GM23338 (cell line): Measurements from ENCODE around the gene KNG1. TPM values are rescaled to one million over a fixed set of nuclear protein-coding genes. Genes with fewer than 3 reads are reported as not detected.

Experiments used
- ATAC-seq: fragments of 200-7000 bp; cut with Tn5 transposase; 3 replicates; pipeline ENCODE4 v1.9.1; 2020
- DNase-seq: peaks from one replicate; pipeline ENCODE4 v3.0.0-alpha.2; 2015; ENCODE audit warnings: low spot score
- H2AFZ ChIP-seq: fragments of 200-600 bp; sonication (generic); 2 replicates; pipeline ENCODE4 v1.8.0; 2016; ENCODE audit warnings: antibody characterized with exemption, mild to moderate bottlenecking, moderate library complexity
- H3F3A ChIP-seq: fragments of 200-600 bp; sonication (generic); replicated peaks from 2 replicates; pipeline ENCODE4 v1.8.0; 2017; ENCODE audit warnings: antibody characterized with exemption, mixed run types, low read depth
- H3K27ac ChIP-seq: fragments of 200-600 bp; sonication (generic); 2 replicates; pipeline ENCODE4 v1.6.1; 2016; ENCODE audit warnings: low read depth
- H3K27me3 ChIP-seq: fragments of 200-600 bp; sonication (generic); 2 replicates; pipeline ENCODE4 v1.8.0; 2016; ENCODE audit warnings: mild to moderate bottlenecking, mixed run types, moderate library complexity; ENCODE audit not compliant: insufficient read depth
- H3K36me3 ChIP-seq: fragments of 200-600 bp; sonication (generic); 2 replicates; pipeline ENCODE4 v1.8.0; 2016; ENCODE audit warnings: mild to moderate bottlenecking; ENCODE audit not compliant: insufficient read depth
- H3K4me1 ChIP-seq: fragments of 200-600 bp; sonication (generic); 2 replicates; pipeline ENCODE4 v1.8.0; 2016; ENCODE audit warnings: mild to moderate bottlenecking, moderate library complexity; ENCODE audit not compliant: insufficient read depth
- H3K4me2 ChIP-seq: fragments of 200-600 bp; sonication (generic); 2 replicates; pipeline ENCODE4 v1.7.1; 2017; ENCODE audit warnings: mixed run types
- H3K4me3 ChIP-seq: fragments of 200-600 bp; sonication (generic); 2 replicates; pipeline ENCODE4 v1.6.1; 2016; ENCODE audit warnings: mixed run types
- H3K79me2 ChIP-seq: fragments of 200-600 bp; sonication (generic); replicated peaks from 2 replicates; pipeline ENCODE4 v1.8.0; 2017; ENCODE audit warnings: mild to moderate bottlenecking; ENCODE audit not compliant: insufficient read depth
- H3K9me2 ChIP-seq: fragments of 200-600 bp; sonication (generic); 2 replicates; pipeline ENCODE4 v1.8.0; 2017; ENCODE audit not compliant: insufficient read depth
- H4K20me1 ChIP-seq: fragments of 200-600 bp; sonication (generic); replicated peaks from 2 replicates; pipeline ENCODE4 v1.8.0; 2017; ENCODE audit warnings: mild to moderate bottlenecking; ENCODE audit not compliant: insufficient read depth
- H3K27ac Mint-ChIP-seq: 2 replicates; pipeline ENCODE4 v1.8.0; 2020; ENCODE audit warnings: inconsistent platforms, mild to moderate bottlenecking, moderate library complexity, mixed read lengths
- H3K27me3 Mint-ChIP-seq: 3 replicates; pipeline ENCODE4 v1.8.0; 2022; ENCODE audit warnings: low read depth, mild to moderate bottlenecking, moderate library complexity, mixed read lengths, inconsistent platforms; ENCODE audit not compliant: insufficient read depth, poor library complexity
- H3K36me3 Mint-ChIP-seq: 3 replicates; pipeline ENCODE4 v1.8.0; 2021; ENCODE audit warnings: low read depth, mild to moderate bottlenecking, inconsistent platforms, moderate library complexity, mixed read lengths
- H3K4me1 Mint-ChIP-seq: 3 replicates; pipeline ENCODE4 v1.8.0; 2020; ENCODE audit warnings: mild to moderate bottlenecking, inconsistent platforms, mixed read lengths
- H3K4me3 Mint-ChIP-seq: 3 replicates; pipeline ENCODE4 v1.8.0; 2021; ENCODE audit warnings: moderate library complexity, mild to moderate bottlenecking, inconsistent platforms, mixed read lengths
- H3K9me3 Mint-ChIP-seq: 3 replicates; pipeline ENCODE4 v1.8.0; 2020; ENCODE audit warnings: moderate library complexity, mild to moderate bottlenecking, inconsistent platforms, mixed read lengths
- ETS1 ChIP-seq: IDR thresholded peaks from 2 replicates; pipeline ENCODE4 v1.6.1; 2016; ENCODE audit warnings: antibody characterized with exemption
- EZH2phosphoT487 ChIP-seq: fragments of 200-600 bp; sonication (generic); IDR thresholded peaks from one replicate; pipeline ENCODE4 v1.8.1; 2018; ENCODE audit warnings: antibody characterized with exemption; ENCODE audit not compliant: unreplicated experiment
- NANOG ChIP-seq: IDR thresholded peaks from 2 replicates; pipeline ENCODE4 v1.6.1; 2016; ENCODE audit warnings: antibody characterized with exemption, borderline replicate concordance
- POLR2AphosphoS5 ChIP-seq: IDR thresholded peaks from 2 replicates; pipeline ENCODE4 v1.6.1; 2016; ENCODE audit warnings: antibody characterized with exemption, low read depth
- REST ChIP-seq: IDR thresholded peaks from one replicate; pipeline ENCODE4 v1.6.1; 2018; ENCODE audit warnings: antibody characterized with exemption; ENCODE audit not compliant: unreplicated experiment
- ZNF114 ChIP-seq: fragments of 250-450 bp; sonication (Bioruptor Pico); IDR thresholded peaks from 2 replicates; pipeline ENCODE4 v1.5.0; 2020; ENCODE audit warnings: mild to moderate bottlenecking, moderate library complexity
- ZNF331 ChIP-seq: fragments of 250-450 bp; sonication (Bioruptor Pico); IDR thresholded peaks from 2 replicates; pipeline ENCODE4 v1.5.0; 2020; ENCODE audit warnings: low read depth, mild to moderate bottlenecking, moderate library complexity
- polyA plus RNA-seq: library from polyadenylated mRNA; unstranded; fragments of >200 nt; fragmentation: Nextera tagmentation; extraction: Ambion mirVana; gene quantifications from 2 replicates; pipeline ENCODE4 v1.2.1, GENCODE V29; 2016
- total RNA-seq: library from RNA; depleted of rRNA; stranded (reverse); fragments of >200 nt; shearing (Covaris generic); gene quantifications from 2 replicates; pipeline ENCODE4 v1.2.3, GENCODE V29; 2014

Gene KNG1
- total and polyA plus RNA-seq, 2 experiments from 2014 or later: 0.49 TPM; not detected in 1

GRCh38 chr3:186785495-186786018, 68.4 kb downstream of the KNG1 start:
- Histone ChIP-seq H3K4me2 (peak overlapping the region; percentile 99), H3K79me2 (peaks cover 49% of the 10 kb centered on the region), H3K36me3 (peaks cover 59% of the 10 kb centered on the region), H2AFZ (no peak overlapping the region), H3K27ac (peak overlapping the region; percentile 100), H3K27me3 (no peaks in the 10 kb centered on the region), H4K20me1 (peaks cover 48% of the 10 kb centered on the region), H3K9me2 (no peaks in the 10 kb centered on the region), H3K4me3 (peak overlapping the region; percentile 99), H3K4me1 (peaks cover 15% of the 10 kb centered on the region), H3F3A (peaks cover 69% of the 10 kb centered on the region)
- H3K27ac Mint-ChIP-seq: peak overlapping the region; percentile 100
- DNase-seq (no peak), ATAC-seq (no peak)
- no peak for TF ChIP-seq ZNF114 (CRISPR knock-in tag)
- TF ChIP-seq ZNF331: no peak
- peak; percentile 41; the same call in 1 of the 2 replicates for TF ChIP-seq POLR2AphosphoS5
- no peak for TF ChIP-seq EZH2phosphoT487
- no peak for TF ChIP-seq REST
- no peak for TF ChIP-seq ETS1
- H3K4me1 Mint-ChIP-seq: peaks cover 21% of the 10 kb centered on the region
- peaks cover 12% of the 10 kb centered on the region for H3K9me3 Mint-ChIP-seq
- peaks cover 74% of the 10 kb centered on the region for H3K36me3 Mint-ChIP-seq
- H3K4me3 Mint-ChIP-seq: peak overlapping the region; percentile 99
- H3K27me3 Mint-ChIP-seq: peaks cover 36% of the 10 kb centered on the region

GRCh38 chr3:186786922-186787321, 69.8 kb downstream of the KNG1 start:
- no peaks in the 10 kb centered on the region for H3K27me3 ChIP-seq
- H3K27me3 Mint-ChIP-seq: peaks cover 46% of the 10 kb centered on the region
- H3K4me2 ChIP-seq: peak overlapping the region; percentile 99
- H3K36me3 Mint-ChIP-seq: peaks cover 88% of the 10 kb centered on the region
- peaks cover 81% of the 10 kb centered on the region for H3F3A ChIP-seq
- H3K9me3 Mint-ChIP-seq: peaks cover 12% of the 10 kb centered on the region
- H3K4me3 ChIP-seq: peak overlapping the region; percentile 99
- H2AFZ ChIP-seq: no peak overlapping the region
- H3K79me2 ChIP-seq: peaks cover 49% of the 10 kb centered on the region
- peaks cover 20% of the 10 kb centered on the region for H3K4me1 Mint-ChIP-seq
- DNase-seq (no peak), ATAC-seq (no peak)
- H3K4me3 Mint-ChIP-seq: peak overlapping the region; percentile 99
- H3K36me3 ChIP-seq: peaks cover 62% of the 10 kb centered on the region
- no peaks in the 10 kb centered on the region for H3K9me2 ChIP-seq
- H3K27ac Mint-ChIP-seq: no peak overlapping the region
- H3K27ac ChIP-seq: peak overlapping the region; percentile 100
- H4K20me1 ChIP-seq: peaks cover 48% of the 10 kb centered on the region
- peaks cover 15% of the 10 kb centered on the region for H3K4me1 ChIP-seq
- TF ChIP-seq REST (no peak), ETS1 (no peak), EZH2phosphoT487 (no peak), ZNF114 (CRISPR knock-in tag) (no peak), NANOG (no peak)
